Esophagus muscularis mucosa (tissue), 4 donors: ENCODE data around the gene TENT4B. TPM values are rescaled to one million over a fixed set of nuclear protein-coding genes. Genes with fewer than 3 reads are reported as not detected.

Experiments
- DNase-seq: peaks from one replicate; pipeline ENCODE4 v3.0.0-alpha.2; 2017; ENCODE audit errors: extremely low spot score
- H3K27ac ChIP-seq, 4 donors: fragments of 200-600 bp; sonication (generic); replicated peaks in 1 of 4; 1 replicate in 3 of 4; 2 replicates in 1 of 4; pipeline ENCODE4 v1.5.1; 2016 to 2019; ENCODE audit warnings: mild to moderate bottlenecking in 1 of 4
- H3K27me3 ChIP-seq, 4 donors: fragments of 200-600 bp; sonication (generic); one replicate each; pipeline versions ENCODE4 v1.5.1 to v1.6.0; 2016 to 2019
- H3K36me3 ChIP-seq, 4 donors: fragments of 200-600 bp; sonication (generic); one replicate each; pipeline ENCODE4 v1.5.1; 2016 to 2019
- H3K4me1 ChIP-seq, 4 donors: fragments of 200-600 bp; sonication (generic); one replicate each; pipeline ENCODE4 v1.5.1; 2016 to 2019
- H3K4me3 ChIP-seq, 4 donors: fragments of 200-600 bp; sonication (generic); 1 replicate in 2 of 4; 2 replicates in 2 of 4; pipeline ENCODE4 v1.5.1; 2016 to 2019; ENCODE audit warnings: mild to moderate bottlenecking in 4 of 4, moderate library complexity in 1 of 4
- H3K9me3 ChIP-seq, 4 donors: fragments of 200-600 bp; sonication (generic); 1 replicate in 3 of 4; 2 replicates in 1 of 4; pipeline ENCODE4 v1.5.1; 2016 to 2019
- EP300 ChIP-seq: sonication (generic); formaldehyde crosslinking; IDR thresholded peaks from one replicate; pipeline ENCODE4 v1.6.1; 2017; ENCODE audit warnings: antibody characterized with exemption
- POLR2A ChIP-seq: fragments of 450-650 bp; IDR thresholded peaks from one replicate; pipeline ENCODE4 v1.6.1; 2017; ENCODE audit warnings: antibody characterized with exemption, moderate library complexity, mild to moderate bottlenecking, low read depth
- POLR2AphosphoS5 ChIP-seq, 2 donors: sonication (generic); formaldehyde crosslinking; IDR thresholded peaks; one replicate each; pipeline ENCODE4 v1.6.1; 2017; ENCODE audit warnings: antibody characterized with exemption in 2 of 2
- WGBS: methylation state at CpG from one replicate; pipeline ENCODE4 v1.1.5; 2018; 5-methylcytosine and 5-hydroxymethylcytosine counted together
- intact Hi-C: fragments of 100-400 bp; cut with DNase I; formaldehyde crosslinking; loops from one replicate; pipeline ENCODE4 v1.15.1; 2023
- total RNA-seq, 4 donors: library from RNA; depleted of rRNA; stranded (reverse); fragments of >200 nt; gene quantifications; one replicate each; pipeline versions ENCODE4 v1.1.0 to v1.2.1, GENCODE V29; 2016
- TF ChIP-seq, protein P1 (sequence below), 3 experiments: fragments of 200-600 bp in 2 of 3; fragments of 450-650 bp in 1 of 3; sonication (generic) in 2 of 3; IDR thresholded peaks; one replicate each; pipeline ENCODE4 v1.5.1; 2017 to 2019; ENCODE audit warnings: antibody characterized with exemption in 3 of 3, mild to moderate bottlenecking in 2 of 3, moderate library complexity in 1 of 3

Gene TENT4B
- total RNA-seq, 4 donors from 2014 or later: 9.9 to 18.3 (median 16.7) TPM

- WGBS: 68% methylated on average over 6 of the region's 6 CpGs
- H3K4me3 ChIP-seq: no peak overlapping the region
- TF ChIP-seq, protein P1, sequence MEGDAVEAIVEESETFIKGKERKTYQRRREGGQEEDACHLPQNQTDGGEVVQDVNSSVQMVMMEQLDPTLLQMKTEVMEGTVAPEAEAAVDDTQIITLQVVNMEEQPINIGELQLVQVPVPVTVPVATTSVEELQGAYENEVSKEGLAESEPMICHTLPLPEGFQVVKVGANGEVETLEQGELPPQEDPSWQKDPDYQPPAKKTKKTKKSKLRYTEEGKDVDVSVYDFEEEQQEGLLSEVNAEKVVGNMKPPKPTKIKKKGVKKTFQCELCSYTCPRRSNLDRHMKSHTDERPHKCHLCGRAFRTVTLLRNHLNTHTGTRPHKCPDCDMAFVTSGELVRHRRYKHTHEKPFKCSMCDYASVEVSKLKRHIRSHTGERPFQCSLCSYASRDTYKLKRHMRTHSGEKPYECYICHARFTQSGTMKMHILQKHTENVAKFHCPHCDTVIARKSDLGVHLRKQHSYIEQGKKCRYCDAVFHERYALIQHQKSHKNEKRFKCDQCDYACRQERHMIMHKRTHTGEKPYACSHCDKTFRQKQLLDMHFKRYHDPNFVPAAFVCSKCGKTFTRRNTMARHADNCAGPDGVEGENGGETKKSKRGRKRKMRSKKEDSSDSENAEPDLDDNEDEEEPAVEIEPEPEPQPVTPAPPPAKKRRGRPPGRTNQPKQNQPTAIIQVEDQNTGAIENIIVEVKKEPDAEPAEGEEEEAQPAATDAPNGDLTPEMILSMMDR (IDR thresholded peaks at IDR 0.05): no peak
- TF ChIP-seq POLR2A (no peak), POLR2AphosphoS5 (IDR thresholded peaks at IDR 0.05) (no peak), EP300 (no peak)
Measured at GRCh38 chr16:50204453-50205108, 51.5 kb downstream of the TENT4B start.

GRCh38 chr16:50207652-50208051 lies 54.5 kb downstream of the TENT4B start:
- peak overlapping the region in 1 of 4 donors; percentile 8 for H3K27ac ChIP-seq
- H3K4me3 ChIP-seq: no peak overlapping the region
- H3K4me1 ChIP-seq: peaks cover 58 to 79% (median 77%) of the 10 kb centered on the region in 4 donors
- whole genome bisulfite sequencing: 22% methylated on average over 3 of the region's 3 CpGs
- H3K9me3 ChIP-seq: no peaks in the 10 kb centered on the region
- TF ChIP-seq EP300: no peak
- no peak for TF ChIP-seq POLR2AphosphoS5 (IDR thresholded peaks at IDR 0.05)
- TF ChIP-seq, protein P1 (IDR thresholded peaks at IDR 0.05): no peak
- no peak for TF ChIP-seq POLR2A
- intact Hi-C loops: loop anchor here (2.0 kb wide), 1 partner anchor 49 kb away; no protein-coding TSS in a partner anchor
- no peak for DNase-seq
- H3K36me3 ChIP-seq: peaks cover 0 to 12% (median 2%) of the 10 kb centered on the region in 4 donors
- H3K27me3 ChIP-seq: no peaks in the 10 kb centered on the region

More at GRCh38 chr16:50204453-50205108, 51.5 kb downstream of the TENT4B start:
- no peak for DNase-seq
- intact Hi-C loops: no loop called here
- Histone ChIP-seq H3K4me1 (peaks cover 49 to 79% (median 70%) of the 10 kb centered on the region in 4 donors), H3K27me3 (no peaks in the 10 kb centered on the region), H3K36me3 (no peaks in the 10 kb centered on the region), H3K27ac (peak overlapping the region; percentile 50 to 66 (median 63)), H3K9me3 (no peaks in the 10 kb centered on the region)

GRCh38 chr16:50208460-50208931 lies 55.4 kb downstream of the TENT4B start:
- no peak overlapping the region for H3K4me3 ChIP-seq
- peaks cover 51 to 71% (median 69%) of the 10 kb centered on the region in 4 donors for H3K4me1 ChIP-seq
- TF ChIP-seq POLR2A (no peak), EP300 (no peak), POLR2AphosphoS5 (IDR thresholded peaks at IDR 0.05) (no peak)
- TF ChIP-seq, protein P1 (IDR thresholded peaks at IDR 0.05): no peak
- H3K36me3 ChIP-seq: peaks cover 0 to 20% (median 8%) of the 10 kb centered on the region in 4 donors
- no peaks in the 10 kb centered on the region for H3K27me3 ChIP-seq
- H3K27ac ChIP-seq: no peak overlapping the region
- WGBS: 64% methylated on average over 3 of the region's 3 CpGs
- intact Hi-C loops: no loop called here
- no peak for DNase-seq
- H3K9me3 ChIP-seq: no peaks in the 10 kb centered on the region

- H3K27ac ChIP-seq: peak overlapping the region; percentile 17 to 26 (median 22)
- WGBS: 68% methylated on average over 6 of the region's 7 CpGs
- TF ChIP-seq POLR2AphosphoS5 (IDR thresholded peaks at IDR 0.05) (no peak), POLR2A (no peak), EP300 (no peak)
- TF ChIP-seq, protein P1 (IDR thresholded peaks at IDR 0.05): no peak
- peaks cover 0 to 27% (median 12%) of the 10 kb centered on the region in 4 donors for H3K36me3 ChIP-seq
- H3K4me1 ChIP-seq: peaks cover 40 to 66% (median 59%) of the 10 kb centered on the region in 4 donors
- no peak for DNase-seq
- no peak overlapping the region for H3K4me3 ChIP-seq
- no peaks in the 10 kb centered on the region for H3K9me3 ChIP-seq
- H3K27me3 ChIP-seq: no peaks in the 10 kb centered on the region
- intact Hi-C loops: loop anchor here (2.0 to 10.0 kb wide), 3 partner anchors 143 to 185 kb away; partner anchors contain the start of gene CNEP1R1
Measured at GRCh38 chr16:50209546-50210265, 56.6 kb downstream of the TENT4B start.
